ES-I3 (cell line): ENCODE measurements around the gene PHF21A.

Experiments
- H3K36me3 ChIP-seq: 2 replicates; pipeline ENCODE4 v1.6.1; 2013; ENCODE audit warnings: mild to moderate bottlenecking, low read length, control low read depth, moderate library complexity; ENCODE audit not compliant: insufficient read depth
- H3K4me1 ChIP-seq: 2 replicates; pipeline ENCODE4 v1.6.1; 2013; ENCODE audit warnings: mild to moderate bottlenecking, control low read depth, low read length; ENCODE audit not compliant: insufficient read depth
- H3K9ac ChIP-seq: 2 replicates; pipeline ENCODE4 v1.6.1; 2013; ENCODE audit warnings: low read depth, mild to moderate bottlenecking, low read length, moderate library complexity
- H3K9me3 ChIP-seq: 2 replicates; pipeline ENCODE4 v1.6.1; 2013; ENCODE audit warnings: mild to moderate bottlenecking, low read length, moderate library complexity; ENCODE audit not compliant: control insufficient read depth, insufficient read depth

The PHF21A gene

GRCh38 chr11:45921561-45922424 is 199.5 kb downstream of the PHF21A start:
- Histone ChIP-seq H3K4me1 (peaks cover 20% of the 10 kb centered on the region), H3K9me3 (no peaks in the 10 kb centered on the region), H3K36me3 (no peaks in the 10 kb centered on the region), H3K9ac (peak overlapping the region; percentile 56)

DNA sequence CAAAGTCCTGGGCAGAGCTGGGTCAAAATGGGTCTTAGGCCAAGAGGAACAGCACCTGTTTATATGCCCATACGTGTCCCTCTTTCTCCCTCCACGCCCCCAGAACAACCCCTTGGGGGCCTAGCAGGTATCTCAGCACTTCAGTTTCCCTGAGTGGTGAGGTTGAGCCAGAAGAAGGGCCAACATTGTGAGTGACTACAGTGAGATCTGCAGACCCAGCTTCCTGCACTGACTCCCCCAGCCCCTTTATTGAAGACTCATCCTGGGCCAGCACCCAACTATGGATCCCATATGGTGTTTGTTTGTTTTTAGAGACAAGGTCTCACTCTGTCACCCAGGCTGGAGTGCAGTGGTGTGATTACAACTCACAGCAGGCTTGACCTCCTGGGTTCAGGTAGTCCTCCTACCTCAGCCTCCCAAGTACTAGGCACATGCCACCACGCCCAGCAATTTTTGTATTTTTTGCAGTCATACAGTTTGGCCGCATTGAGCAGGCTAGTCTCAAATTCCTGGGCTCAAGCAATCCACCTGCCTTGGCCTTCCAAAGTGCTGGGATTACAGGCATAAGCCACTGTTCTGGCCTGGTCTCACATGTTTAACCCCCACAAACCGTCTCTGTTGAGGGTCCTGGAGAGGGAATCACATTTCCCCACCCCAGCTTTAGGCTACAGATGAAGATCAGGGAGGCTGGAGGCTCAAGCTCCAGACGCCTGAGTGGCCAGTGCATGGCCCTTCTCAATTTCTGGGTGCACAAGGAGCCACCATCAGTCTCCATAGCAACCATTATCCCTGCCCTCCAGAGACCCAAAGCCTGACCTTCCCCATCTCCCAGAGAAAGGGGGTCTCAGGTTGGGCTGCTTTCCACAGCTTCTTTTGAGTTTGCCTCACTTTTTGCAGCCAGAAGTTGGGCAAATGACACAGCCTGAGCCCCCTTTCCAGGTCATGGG is 200.4 kb downstream of the PHF21A start:
- peaks cover 20% of the 10 kb centered on the region for H3K4me1 ChIP-seq
- peaks cover 2% of the 10 kb centered on the region; the same call in 1 of the 2 replicates for H3K36me3 ChIP-seq
- H3K9me3 ChIP-seq, result no peaks in the 10 kb centered on the region
- H3K9ac ChIP-seq, result 0 out of 2 replicates have a peak overlapping the region, but pooled peaks have one; percentile 56

GRCh38 chr11:45919806-45920530 is 201.3 kb downstream of the PHF21A start:
- peaks cover 7% of the 10 kb centered on the region; the same call in 1 of the 2 replicates for H3K36me3 ChIP-seq
- H3K9me3 ChIP-seq, result no peaks in the 10 kb centered on the region
- H3K4me1 ChIP-seq, result peaks cover 20% of the 10 kb centered on the region
- H3K9ac ChIP-seq, result no peak overlapping the region

DNA sequence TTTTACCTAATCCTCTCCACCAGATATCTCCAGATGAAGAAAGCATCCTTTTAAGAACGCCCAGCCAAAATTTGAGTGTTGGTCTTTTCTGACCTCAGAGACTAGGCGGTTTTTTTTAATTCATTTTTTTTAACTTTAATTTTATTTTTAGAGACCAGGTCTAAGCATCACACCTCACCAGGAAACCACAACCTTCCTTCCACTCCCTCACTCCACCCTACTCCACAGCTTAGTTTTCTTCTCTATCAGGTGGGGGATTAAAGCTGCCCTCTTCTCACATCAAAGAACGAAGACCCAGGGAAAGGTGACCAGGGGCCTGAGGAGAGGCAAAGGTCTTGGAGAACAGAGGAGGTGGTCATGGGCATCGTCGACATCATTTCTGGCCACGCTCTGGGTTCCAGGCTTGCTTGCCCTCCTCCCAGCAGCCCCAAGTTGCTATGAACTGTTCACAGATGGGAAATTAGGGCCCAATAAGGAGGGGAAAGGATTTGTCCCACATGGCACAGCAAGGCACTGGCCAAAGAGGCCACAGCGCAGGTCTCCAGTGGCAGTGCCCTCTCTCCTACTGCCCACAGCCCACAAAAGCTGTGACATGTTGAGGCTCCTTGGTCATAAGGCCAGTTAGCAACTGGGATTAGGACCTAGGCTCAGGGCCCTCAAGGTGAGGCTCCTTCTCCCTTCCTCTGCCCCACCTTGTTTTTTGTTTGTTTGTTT is 202.1 kb downstream of the PHF21A start:
- Histone ChIP-seq H3K4me1 (peaks cover 20% of the 10 kb centered on the region), H3K36me3 (peaks cover 9% of the 10 kb centered on the region; the same call in 1 of the 2 replicates), H3K9ac (peak overlapping the region; percentile 94; the same call in 1 of the 2 replicates), H3K9me3 (no peaks in the 10 kb centered on the region)

DNA sequence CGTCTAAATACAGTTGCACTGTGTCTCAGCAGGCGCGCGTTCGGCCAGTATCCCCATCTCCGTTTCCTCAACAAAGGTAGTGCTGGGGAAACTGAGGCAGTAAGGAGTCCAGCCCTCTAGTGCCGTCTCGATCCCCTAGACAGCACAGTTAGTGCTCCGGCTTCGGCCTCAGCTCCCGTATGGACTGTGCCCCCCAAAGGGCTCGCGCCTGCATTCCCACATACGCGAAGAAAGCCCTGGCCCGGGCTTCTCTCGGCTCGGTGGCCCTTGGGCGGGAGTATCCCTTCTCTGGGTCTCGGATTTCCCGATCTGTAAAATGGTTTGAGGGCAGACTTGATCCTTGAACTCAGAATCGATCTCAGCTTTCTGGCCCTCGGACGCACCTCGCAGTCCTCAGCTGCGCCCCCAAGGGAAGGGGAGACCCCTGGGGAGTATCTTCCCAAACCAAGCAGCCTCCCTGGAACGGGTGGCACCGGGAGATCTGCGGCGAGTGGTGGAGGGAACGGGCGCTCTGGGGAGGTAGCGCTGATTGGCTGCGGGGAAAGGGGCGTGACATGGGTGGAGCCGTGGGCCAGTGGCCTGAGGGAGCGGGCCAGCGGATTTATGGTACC is 202.8 kb downstream of the PHF21A start:
- H3K9me3 ChIP-seq, result no peaks in the 10 kb centered on the region
- H3K36me3 ChIP-seq, result peaks cover 9% of the 10 kb centered on the region; the same call in 1 of the 2 replicates
- peaks cover 20% of the 10 kb centered on the region for H3K4me1 ChIP-seq
- peak overlapping the region; percentile 94 for H3K9ac ChIP-seq

DNA sequence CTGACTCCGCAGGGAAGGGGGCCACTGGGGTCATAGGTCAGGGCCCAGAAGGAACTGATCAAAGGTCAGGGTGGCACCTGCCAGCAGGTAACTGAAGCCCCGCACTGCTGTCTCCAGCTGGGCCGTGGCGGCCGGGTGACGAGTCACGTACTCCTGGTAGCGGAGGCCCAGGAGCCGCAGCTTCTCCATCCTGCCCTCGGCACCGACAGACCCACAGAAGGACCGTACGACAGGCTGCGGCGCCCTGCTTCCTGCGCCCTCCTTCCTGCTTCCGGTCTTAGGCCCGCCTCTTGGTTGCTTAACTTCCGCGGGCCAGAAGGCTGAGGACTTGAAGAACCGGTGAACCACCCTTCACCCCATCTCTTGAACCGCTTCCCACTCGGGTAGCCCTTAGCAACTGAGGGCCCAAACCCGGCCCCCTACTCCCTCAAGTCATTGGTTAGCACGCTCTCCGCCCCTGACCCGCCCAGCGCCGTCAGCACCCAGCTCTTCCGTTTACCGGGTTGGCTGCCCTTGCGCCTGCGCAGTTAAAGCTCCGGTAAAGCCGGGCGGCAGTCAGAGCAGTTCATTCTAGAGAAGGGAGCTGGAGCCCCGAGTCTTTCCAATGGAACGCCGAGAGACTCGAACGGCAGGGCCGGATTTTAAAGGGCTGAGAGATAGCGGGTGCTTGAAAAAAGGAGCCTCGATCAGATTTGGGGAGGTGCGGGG is 203.5 kb downstream of the PHF21A start, which contains the start of gene PEX16:
PEX16 (minus strand) TSS at position 255 of the 708 bp plus-strand sequence; CDS start at position 189, 66 bp downstream.
- Histone ChIP-seq H3K36me3 (peaks cover 9% of the 10 kb centered on the region; the same call in 1 of the 2 replicates), H3K4me1 (peaks cover 20% of the 10 kb centered on the region), H3K9me3 (no peaks in the 10 kb centered on the region), H3K9ac (peak within 1 kb of the TSS; percentile 94)

DNA sequence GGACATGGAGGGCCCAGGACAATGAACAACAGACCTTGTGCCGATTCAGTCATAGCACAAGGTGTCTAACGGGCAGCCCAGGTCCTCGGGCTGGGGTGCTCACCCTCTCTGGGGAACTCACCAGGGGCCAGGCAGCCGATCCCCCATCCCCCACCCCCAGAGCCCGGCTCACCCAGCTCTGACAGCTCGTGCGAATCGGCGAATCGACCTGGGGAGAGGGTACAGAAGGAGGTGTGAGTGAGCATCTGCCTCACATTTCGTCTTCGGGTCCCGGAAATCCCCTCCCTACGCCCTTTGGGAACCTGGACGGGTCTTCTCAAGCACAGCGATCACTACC is 204.0 kb downstream of the PHF21A start:
- H3K4me1 ChIP-seq, result peaks cover 20% of the 10 kb centered on the region
- H3K36me3 ChIP-seq, result peaks cover 9% of the 10 kb centered on the region; the same call in 1 of the 2 replicates
- no peaks in the 10 kb centered on the region for H3K9me3 ChIP-seq
- peak overlapping the region; percentile 94 for H3K9ac ChIP-seq

GRCh38 chr11:45915446-45915845 is 205.8 kb downstream of the PHF21A start:
- H3K4me1 ChIP-seq, result peaks cover 11% of the 10 kb centered on the region
- no peak overlapping the region for H3K9ac ChIP-seq
- no peaks in the 10 kb centered on the region for H3K9me3 ChIP-seq
- peaks cover 9% of the 10 kb centered on the region; the same call in 1 of the 2 replicates for H3K36me3 ChIP-seq

GRCh38 chr11:45913942-45914635 is 207.2 kb downstream of the PHF21A start:
- Histone ChIP-seq H3K9me3 (no peaks in the 10 kb centered on the region), H3K36me3 (peaks cover 9% of the 10 kb centered on the region; the same call in 1 of the 2 replicates), H3K4me1 (peaks cover 4% of the 10 kb centered on the region; the same call in 1 of the 2 replicates), H3K9ac (no peak overlapping the region)

GRCh38 chr11:45913514-45913913 is 207.7 kb downstream of the PHF21A start:
- no peaks in the 10 kb centered on the region for H3K9me3 ChIP-seq
- H3K4me1 ChIP-seq, result peaks cover 4% of the 10 kb centered on the region; the same call in 1 of the 2 replicates
- H3K36me3 ChIP-seq, result peaks cover 9% of the 10 kb centered on the region; the same call in 1 of the 2 replicates
- H3K9ac ChIP-seq, result no peak overlapping the region

- Histone ChIP-seq H3K36me3 (peaks cover 6% of the 10 kb centered on the region; the same call in 1 of the 2 replicates), H3K9me3 (no peaks in the 10 kb centered on the region)
Observed at GRCh38 chr11:45910623-45911022, 210.6 kb downstream of the PHF21A start.

More at GRCh38 chr11:45910623-45911022, 210.6 kb downstream of the PHF21A start:
- Histone ChIP-seq H3K9ac (no peak overlapping the region), H3K4me1 (peaks cover 4% of the 10 kb centered on the region; the same call in 1 of the 2 replicates)
